ENCODE measurements around the gene PRRG4.
A peak's percentile ranks its signal among the peaks of the same experiment; 100 is the strongest.
"Not testable (repeated sequence)": the region's sequence is repeated elsewhere in the genome, so short reads cannot be mapped to it uniquely, and the experiment has no call there.

PRRG4 gene

DNA sequence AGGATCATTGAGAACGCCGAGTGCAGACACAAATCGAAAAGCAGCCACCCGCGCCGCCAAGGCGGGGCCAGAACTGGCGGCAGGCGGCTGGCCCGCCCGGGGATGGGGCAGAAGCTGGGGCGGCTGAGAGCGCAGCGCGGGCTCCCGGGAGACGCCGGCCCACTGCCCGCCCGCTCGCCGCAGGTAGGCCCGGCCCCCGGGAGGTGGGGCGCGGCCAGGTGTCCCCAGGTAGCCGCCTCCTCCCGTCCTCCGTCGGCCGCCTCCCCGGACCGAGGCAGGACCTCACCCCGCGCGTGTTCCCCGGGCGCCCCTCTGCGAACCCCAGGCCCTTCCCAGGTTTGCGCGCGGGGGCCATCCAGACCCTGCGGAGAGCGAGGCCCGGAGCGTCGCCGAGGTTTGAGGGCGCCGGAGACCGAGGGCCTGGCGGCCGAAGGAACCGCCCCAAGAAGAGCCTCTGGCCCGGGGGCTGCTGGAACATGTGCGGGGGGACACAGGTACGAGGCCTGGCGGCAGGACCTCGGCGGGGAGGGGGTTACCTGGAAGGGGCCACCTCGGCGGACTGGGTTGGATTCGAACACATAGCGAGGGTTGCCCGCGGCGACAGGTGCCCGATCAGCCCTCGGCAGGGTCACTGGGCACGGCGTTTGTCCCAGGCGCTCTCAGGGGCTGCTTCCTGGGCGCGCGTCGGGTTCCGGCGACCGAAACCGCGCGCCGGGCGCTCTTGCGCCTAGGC is at the start of gene PRRG4:
PRRG4 (plus strand) TSS at position 248 of the 733 bp plus-strand sequence. CDS start 603 bp downstream, outside the sequence.
- no peak for DNase-seq

DNA sequence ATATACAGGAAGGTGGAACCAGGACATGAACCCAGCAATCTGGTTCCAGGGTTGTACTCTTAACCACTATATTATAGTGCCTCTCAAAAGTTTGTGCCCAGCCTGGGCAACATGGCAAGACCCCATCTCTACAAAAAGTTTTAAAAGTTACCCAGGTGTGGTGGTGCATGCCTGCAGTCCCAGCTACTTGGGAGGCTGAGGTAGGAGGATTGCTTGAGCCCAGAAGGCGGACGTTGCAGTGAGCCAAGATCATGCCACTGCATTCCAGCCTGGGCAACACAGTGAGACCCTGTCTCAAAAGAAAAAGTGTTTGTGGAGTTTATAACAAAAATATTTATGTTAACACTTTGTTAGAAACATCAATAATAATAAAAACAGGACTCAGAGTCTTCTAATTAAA is 48.9 kb upstream of the PRRG4 start:
- not testable (repeated sequence) for DNase-seq

- DNase-seq = no peak
These were observed 48.0 kb upstream of the PRRG4 start for GRCh38 chr11:32781721-32782120.

GRCh38 chr11:32785262-32785661 is 44.5 kb upstream of the PRRG4 start:
- no peak for DNase-seq

DNA sequence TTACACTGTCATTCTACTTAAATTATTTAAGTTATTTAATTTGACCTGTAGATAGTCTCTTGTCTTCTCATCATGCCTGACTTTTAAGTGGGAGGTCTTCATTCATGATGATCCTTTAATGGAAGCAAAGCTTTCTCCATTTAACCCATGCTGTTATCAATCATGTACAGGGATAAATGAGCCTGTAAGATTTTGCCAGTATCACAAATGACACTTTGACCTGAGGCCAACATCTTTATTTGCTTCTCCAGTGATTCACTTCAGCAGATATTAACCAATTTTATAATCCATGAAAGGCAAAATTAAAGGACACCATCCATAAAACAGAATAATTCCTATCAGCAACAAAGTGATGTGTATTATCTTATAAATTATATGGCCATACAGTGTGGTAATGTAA is 42.9 kb upstream of the PRRG4 start:
- DNase-seq = no peak

DNA sequence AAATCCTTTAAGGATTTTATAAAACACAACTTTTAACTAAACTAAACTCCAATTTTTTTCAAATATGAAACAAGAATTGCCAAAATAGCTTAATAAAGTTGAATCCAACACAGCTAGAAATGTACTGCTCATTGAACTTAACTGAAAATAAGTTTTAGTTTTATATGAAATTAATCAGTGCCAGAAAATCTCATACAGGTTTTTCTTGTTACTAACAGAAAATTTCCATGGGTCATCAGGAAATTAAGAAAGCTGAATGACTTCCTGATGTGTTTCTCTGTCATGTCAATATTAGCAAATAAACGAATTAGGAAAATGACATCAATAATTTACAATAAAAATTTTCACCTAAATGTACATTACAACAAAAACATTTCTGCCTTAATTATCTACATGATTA is 38.8 kb upstream of the PRRG4 start:
- DNase-seq = no peak

- DNase-seq = no peak
These were observed 37.4 kb upstream of the PRRG4 start for GRCh38 chr11:32792111-32792947.

- peak; percentile 66 for DNase-seq
These were observed 36.7 kb upstream of the PRRG4 start for GRCh38 chr11:32792948-32793475.

- no peak for DNase-seq
These were observed 35.3 kb upstream of the PRRG4 start, which contains the start of gene CCDC73 for GRCh38 chr11:32794439-32794838. Gene CCDC73, minus strand, starts transcription at chr11:32794662. Its CDS starts 34,419 bp downstream, at chr11:32760243.

- DNase-seq = no peak
These were observed 33.3 kb upstream of the PRRG4 start for GRCh38 chr11:32796425-32796824.

DNA sequence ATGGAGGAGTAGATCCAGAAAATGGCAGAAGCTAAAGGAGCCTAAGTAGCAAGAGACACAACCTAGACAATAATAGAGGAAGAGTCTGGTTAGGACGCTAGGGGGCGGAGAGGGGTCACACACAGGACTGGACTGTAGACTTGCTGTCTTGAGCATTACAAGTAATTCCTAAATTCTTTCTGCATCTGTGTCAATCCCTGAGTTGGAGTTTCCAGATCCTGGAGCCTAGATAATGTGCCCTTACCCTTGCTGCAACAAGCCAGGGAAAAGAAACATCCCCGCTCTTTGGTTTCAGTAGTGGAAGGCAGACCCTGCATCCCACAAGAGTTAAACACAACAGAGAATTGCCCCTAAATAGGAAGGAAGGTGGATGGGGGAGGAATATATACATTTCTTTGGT is 20.4 kb upstream of the PRRG4 start:
- DNase-seq = peak; percentile 12

- DNase-seq = no peak
These were observed 12.4 kb upstream of the PRRG4 start for GRCh38 chr11:32817181-32817851.

DNA sequence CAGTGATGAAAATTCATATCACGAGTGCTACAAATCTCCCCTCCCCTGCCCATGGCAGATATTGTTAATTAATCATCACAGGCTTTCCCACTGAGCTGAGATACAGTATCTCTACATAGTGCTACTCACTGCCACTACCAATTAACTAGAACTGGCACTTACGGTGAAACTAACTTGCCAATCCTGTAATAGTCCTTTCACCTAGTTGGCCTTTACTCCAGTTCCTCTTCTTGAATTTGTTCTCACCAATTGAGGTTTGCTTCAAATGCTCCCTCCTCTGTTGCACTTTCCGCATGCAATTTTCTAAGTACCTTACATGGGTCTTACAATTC is 11.9 kb upstream of the PRRG4 start:
- no peak for DNase-seq

GRCh38 chr11:32819187-32819586 is 10.5 kb upstream of the PRRG4 start:
- DNase-seq = no peak

- DNase-seq = no peak
These were observed 9.2 kb upstream of the PRRG4 start for GRCh38 chr11:32820497-32820896.

GRCh38 chr11:32821517-32821916 is 8.2 kb upstream of the PRRG4 start:
- no peak for DNase-seq

GRCh38 chr11:32821917-32822560 is 7.7 kb upstream of the PRRG4 start:
- DNase-seq = no peak

DNA sequence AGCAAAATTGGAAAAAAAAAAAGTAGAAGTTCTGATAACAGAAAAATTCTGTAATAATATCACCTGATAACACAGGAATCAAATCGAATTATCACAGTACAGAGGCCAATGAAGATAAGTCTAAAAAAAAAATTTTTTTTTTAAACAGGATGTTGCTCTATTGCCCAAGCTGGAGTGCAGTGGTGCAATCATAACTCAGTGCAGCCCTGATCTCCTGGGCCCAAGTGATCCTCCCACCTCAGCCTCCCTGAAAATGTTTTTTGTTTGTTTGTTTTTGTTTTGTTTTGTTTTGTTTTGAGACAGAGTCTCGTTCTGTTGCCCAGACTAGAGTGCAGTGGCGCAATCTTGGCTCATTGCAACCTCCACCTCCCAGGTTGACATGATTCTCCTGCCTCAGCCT is 6.1 kb upstream of the PRRG4 start:
- DNase-seq = not testable (repeated sequence)

DNA sequence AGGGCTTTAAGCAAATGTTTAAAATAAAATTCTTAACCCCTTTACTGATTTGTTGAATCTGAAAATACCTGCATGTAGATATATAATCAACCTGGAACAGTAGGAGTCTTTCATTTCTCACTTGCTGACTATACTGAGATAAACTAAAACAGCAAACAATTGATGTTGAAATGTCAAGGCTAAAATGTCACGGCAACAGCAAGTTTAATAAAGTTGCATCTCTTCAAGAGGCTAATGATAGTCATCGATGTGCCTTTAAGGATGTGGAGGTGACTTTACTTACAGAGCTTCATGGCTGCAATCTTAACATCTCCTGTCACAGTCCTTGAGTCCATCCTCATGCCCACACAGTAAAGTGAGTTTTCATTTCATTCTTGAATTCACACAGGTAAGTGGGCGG is 3.6 kb upstream of the PRRG4 start:
- no peak for DNase-seq

DNA sequence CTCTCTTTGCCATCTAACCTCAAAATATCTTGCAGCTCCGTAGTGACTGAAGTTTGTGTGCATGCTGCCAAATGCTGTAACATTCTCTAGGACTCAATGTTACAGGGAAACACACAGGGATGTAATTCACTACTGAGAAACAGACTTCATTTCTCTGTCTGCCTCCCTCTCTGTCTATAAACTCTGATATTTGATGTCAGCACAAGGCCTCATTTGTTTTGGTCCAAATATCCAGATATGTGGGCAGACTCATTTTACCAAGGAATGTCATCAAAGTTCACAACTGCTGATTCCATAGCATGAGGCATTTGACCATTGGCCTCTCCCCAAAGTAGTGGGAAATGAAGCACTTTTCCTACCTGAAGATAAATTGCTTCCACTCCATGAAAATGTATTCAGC is 2.5 kb upstream of the PRRG4 start:
- DNase-seq = no peak

- no peak for DNase-seq
These were observed 509 bp upstream of the PRRG4 start for GRCh38 chr11:32829157-32829679.

- no peak for DNase-seq
These were observed 649 bp downstream of the PRRG4 start for GRCh38 chr11:32830413-32830738.

GRCh38 chr11:32830796-32831195 is 1.1 kb downstream of the PRRG4 start:
- DNase-seq = no peak
